Neural progenitor cell (in vitro differentiated cells): ENCODE results near the gene KCTD2. TPM values are rescaled to one million over a fixed set of nuclear protein-coding genes. Genes with fewer than 3 reads are reported as not detected.

Experiments used
- DNase-seq: peaks from one replicate; pipeline ENCODE4 v3.0.0-alpha.2; 2016; ENCODE audit warnings: low spot score
- H2AFZ ChIP-seq: fragments of 200-600 bp; sonication (generic); replicated peaks from 2 replicates; pipeline ENCODE4 v1.6.1; 2016; ENCODE audit warnings: antibody characterized with exemption
- H3F3A ChIP-seq: fragments of 200-600 bp; sonication (generic); 2 replicates; pipeline ENCODE4 v1.6.1; 2016; ENCODE audit warnings: antibody characterized with exemption, low read depth
- H3K27ac ChIP-seq: fragments of 200-600 bp; sonication (generic); 2 replicates; pipeline ENCODE4 v1.5.1; 2016; ENCODE audit warnings: mild to moderate bottlenecking
- H3K27me3 ChIP-seq: fragments of 200-600 bp; sonication (generic); 2 replicates; pipeline ENCODE4 v1.6.1; 2016; ENCODE audit warnings: mild to moderate bottlenecking, moderate library complexity
- H3K36me3 ChIP-seq: fragments of 200-600 bp; sonication (generic); 2 replicates; pipeline ENCODE4 v1.5.1; 2016
- H3K4me1 ChIP-seq: fragments of 200-600 bp; sonication (generic); 2 replicates; pipeline ENCODE4 v1.6.1; 2016; ENCODE audit warnings: mixed run types
- H3K4me2 ChIP-seq: fragments of 200-600 bp; sonication (generic); 2 replicates; pipeline ENCODE4 v1.6.1; 2016
- H3K4me3 ChIP-seq: fragments of 200-600 bp; sonication (generic); 2 replicates; pipeline ENCODE4 v1.5.1; 2016
- H3K79me2 ChIP-seq: fragments of 200-600 bp; sonication (generic); 2 replicates; pipeline ENCODE4 v1.6.1; 2016; ENCODE audit warnings: low read depth
- H3K9ac ChIP-seq: fragments of 200-600 bp; sonication (generic); 2 replicates; pipeline ENCODE4 v1.6.1; 2016
- H3K9me3 ChIP-seq: fragments of 200-600 bp; sonication (generic); 2 replicates; pipeline ENCODE4 v1.5.1; 2016; ENCODE audit warnings: low read depth
- H4K20me1 ChIP-seq: fragments of 200-600 bp; sonication (generic); 2 replicates; pipeline ENCODE4 v1.6.1; 2016; ENCODE audit warnings: low read depth
- H3K27ac Mint-ChIP-seq: 3 replicates; pipeline ENCODE4 v1.8.0; 2021; ENCODE audit warnings: mixed read lengths
- H3K27me3 Mint-ChIP-seq: 2 replicates; pipeline ENCODE4 v1.8.0; 2022; ENCODE audit warnings: low read depth, mild to moderate bottlenecking, inconsistent platforms, moderate library complexity, mixed read lengths; ENCODE audit not compliant: insufficient read depth
- H3K36me3 Mint-ChIP-seq: 3 replicates; pipeline ENCODE4 v1.8.0; 2021; ENCODE audit warnings: mixed read lengths
- H3K4me1 Mint-ChIP-seq: 3 replicates; pipeline ENCODE4 v1.8.0; 2021; ENCODE audit warnings: mixed read lengths
- H3K4me3 Mint-ChIP-seq: 3 replicates; pipeline ENCODE4 v1.8.0; 2021; ENCODE audit warnings: mild to moderate bottlenecking, moderate library complexity, mixed read lengths
- H3K9me3 Mint-ChIP-seq: 3 replicates; pipeline ENCODE4 v1.8.0; 2020; ENCODE audit warnings: mixed read lengths
- EZH2 ChIP-seq: fragments of 200-600 bp; sonication (generic); IDR thresholded peaks from 2 replicates; pipeline ENCODE4 v1.6.1; 2017; ENCODE audit warnings: antibody characterized with exemption, mild to moderate bottlenecking, moderate library complexity
- EZH2phosphoT487 ChIP-seq: fragments of 200-600 bp; sonication (generic); IDR thresholded peaks from 2 replicates; pipeline ENCODE4 v1.6.1; 2017; ENCODE audit warnings: antibody characterized with exemption
- total RNA-seq: library from RNA; depleted of rRNA; stranded (reverse); fragments of >200 nt; gene quantifications from 2 replicates; pipeline ENCODE4 v1.2.3, GENCODE V29; 2015; ENCODE audit warnings: low replicate concordance
- TF ChIP-seq, protein P1 (sequence below): fragments of 200-600 bp; sonication (generic); IDR thresholded peaks from 2 replicates; pipeline ENCODE4 v1.5.1; 2017; ENCODE audit warnings: antibody characterized with exemption, mild to moderate bottlenecking

The KCTD2 gene
- total RNA-seq, 1 donor from 2014 or later, result 28.9 TPM

DNA sequence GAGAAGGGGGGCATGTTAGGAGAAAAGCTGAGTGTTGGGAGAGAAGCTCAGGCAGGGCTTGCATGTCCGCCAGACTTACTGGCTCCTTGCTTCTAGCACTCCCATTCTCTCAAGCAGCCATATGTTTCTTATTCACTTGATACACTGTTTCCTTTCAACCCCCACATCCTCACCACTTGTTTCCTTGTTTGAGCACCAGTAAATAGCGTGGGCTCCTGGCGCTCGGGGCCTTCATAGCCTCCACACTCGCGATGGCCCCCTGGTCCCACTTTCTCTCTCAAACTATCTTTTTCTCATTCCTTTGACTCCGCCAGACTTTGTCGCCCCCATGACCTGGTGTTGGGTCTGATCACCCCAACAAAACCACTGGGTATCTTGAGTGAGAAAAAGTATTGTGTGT is 16.9 kb upstream of the KCTD2 start:
- peaks cover 5% of the 10 kb centered on the region for H3K36me3 Mint-ChIP-seq
- no peak overlapping the region for H3K9ac ChIP-seq
- H3F3A ChIP-seq, result peaks cover 15% of the 10 kb centered on the region
- TF ChIP-seq EZH2 (no peak), EZH2phosphoT487 (no peak)
- TF ChIP-seq, protein P1, sequence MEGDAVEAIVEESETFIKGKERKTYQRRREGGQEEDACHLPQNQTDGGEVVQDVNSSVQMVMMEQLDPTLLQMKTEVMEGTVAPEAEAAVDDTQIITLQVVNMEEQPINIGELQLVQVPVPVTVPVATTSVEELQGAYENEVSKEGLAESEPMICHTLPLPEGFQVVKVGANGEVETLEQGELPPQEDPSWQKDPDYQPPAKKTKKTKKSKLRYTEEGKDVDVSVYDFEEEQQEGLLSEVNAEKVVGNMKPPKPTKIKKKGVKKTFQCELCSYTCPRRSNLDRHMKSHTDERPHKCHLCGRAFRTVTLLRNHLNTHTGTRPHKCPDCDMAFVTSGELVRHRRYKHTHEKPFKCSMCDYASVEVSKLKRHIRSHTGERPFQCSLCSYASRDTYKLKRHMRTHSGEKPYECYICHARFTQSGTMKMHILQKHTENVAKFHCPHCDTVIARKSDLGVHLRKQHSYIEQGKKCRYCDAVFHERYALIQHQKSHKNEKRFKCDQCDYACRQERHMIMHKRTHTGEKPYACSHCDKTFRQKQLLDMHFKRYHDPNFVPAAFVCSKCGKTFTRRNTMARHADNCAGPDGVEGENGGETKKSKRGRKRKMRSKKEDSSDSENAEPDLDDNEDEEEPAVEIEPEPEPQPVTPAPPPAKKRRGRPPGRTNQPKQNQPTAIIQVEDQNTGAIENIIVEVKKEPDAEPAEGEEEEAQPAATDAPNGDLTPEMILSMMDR, result no peak
- H2AFZ ChIP-seq, result no peak overlapping the region
- H3K9me3 Mint-ChIP-seq, result peaks cover 36% of the 10 kb centered on the region
- no peaks in the 10 kb centered on the region for H4K20me1 ChIP-seq
- H3K4me1 Mint-ChIP-seq, result peaks cover 21% of the 10 kb centered on the region
- no peak overlapping the region for H3K27ac Mint-ChIP-seq
- H3K27me3 Mint-ChIP-seq, result peaks cover 29% of the 10 kb centered on the region
- H3K79me2 ChIP-seq, result no peaks in the 10 kb centered on the region
- no peaks in the 10 kb centered on the region for H3K27me3 ChIP-seq
- H3K9me3 ChIP-seq, result no peaks in the 10 kb centered on the region
- no peak overlapping the region for H3K4me3 ChIP-seq
- no peak overlapping the region for H3K27ac ChIP-seq
- no peaks in the 10 kb centered on the region for H3K36me3 ChIP-seq
- H3K4me2 ChIP-seq, result no peak overlapping the region
- no peaks in the 10 kb centered on the region for H3K4me1 ChIP-seq
- H3K4me3 Mint-ChIP-seq, result no peak overlapping the region
- no peak for DNase-seq

DNA sequence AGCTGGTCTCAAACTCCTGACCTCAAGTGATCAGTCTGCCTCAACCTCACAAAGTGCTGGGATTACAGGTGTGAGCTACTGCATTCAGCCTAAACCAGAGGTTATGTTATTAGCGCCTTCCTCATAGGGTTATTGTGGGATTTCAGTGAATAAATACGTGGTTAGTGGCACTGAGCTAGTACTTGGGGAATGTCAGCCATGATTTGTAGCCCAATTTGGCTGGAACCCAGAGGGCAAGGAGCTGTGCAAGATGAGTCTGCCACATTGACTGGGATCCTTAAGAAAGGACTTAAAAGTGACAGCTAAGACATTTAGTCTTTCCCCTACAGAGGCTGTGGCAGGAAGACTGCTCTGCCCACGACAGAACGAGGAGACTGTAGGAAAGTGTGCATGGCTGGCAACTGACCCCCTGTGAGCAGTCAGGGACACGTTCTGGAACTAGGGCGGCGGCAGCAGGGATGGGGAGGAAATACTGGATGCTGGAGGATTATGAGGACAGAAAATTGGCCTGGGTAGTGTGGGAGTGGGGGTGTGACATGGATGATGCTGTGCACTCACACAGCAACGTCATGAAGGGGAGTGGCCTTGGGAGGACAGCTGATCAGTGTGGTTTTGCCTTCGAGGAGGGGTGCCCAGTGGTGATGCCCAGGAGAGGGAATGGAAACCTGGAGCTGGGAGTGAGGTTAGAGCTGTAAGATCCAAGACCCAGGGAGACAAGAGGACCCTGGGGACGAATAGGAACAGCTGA is 14.9 kb upstream of the KCTD2 start:
- no peaks in the 10 kb centered on the region for H3K4me1 ChIP-seq
- no peak overlapping the region for H3K9ac ChIP-seq
- Mint-ChIP-seq H3K4me1 (peaks cover 23% of the 10 kb centered on the region), H3K36me3 (peaks cover 5% of the 10 kb centered on the region), H3K27me3 (peaks cover 35% of the 10 kb centered on the region), H3K9me3 (peaks cover 34% of the 10 kb centered on the region), H3K4me3 (peak overlapping the region; percentile 93), H3K27ac (no peak overlapping the region)
- DNase-seq, result peak; percentile 40
- H3K27me3 ChIP-seq, result no peaks in the 10 kb centered on the region
- H3F3A ChIP-seq, result peaks cover 33% of the 10 kb centered on the region
- H3K4me2 ChIP-seq, result peak overlapping the region; percentile 77
- no peaks in the 10 kb centered on the region for H3K9me3 ChIP-seq
- H3K36me3 ChIP-seq, result no peaks in the 10 kb centered on the region
- H3K79me2 ChIP-seq, result no peaks in the 10 kb centered on the region
- TF ChIP-seq EZH2 (no peak), EZH2phosphoT487 (no peak)
- TF ChIP-seq, protein P1, result no peak
- H4K20me1 ChIP-seq, result no peaks in the 10 kb centered on the region
- no peak overlapping the region for H2AFZ ChIP-seq
- H3K4me3 ChIP-seq, result peak overlapping the region; percentile 94
- H3K27ac ChIP-seq, result no peak overlapping the region

DNA sequence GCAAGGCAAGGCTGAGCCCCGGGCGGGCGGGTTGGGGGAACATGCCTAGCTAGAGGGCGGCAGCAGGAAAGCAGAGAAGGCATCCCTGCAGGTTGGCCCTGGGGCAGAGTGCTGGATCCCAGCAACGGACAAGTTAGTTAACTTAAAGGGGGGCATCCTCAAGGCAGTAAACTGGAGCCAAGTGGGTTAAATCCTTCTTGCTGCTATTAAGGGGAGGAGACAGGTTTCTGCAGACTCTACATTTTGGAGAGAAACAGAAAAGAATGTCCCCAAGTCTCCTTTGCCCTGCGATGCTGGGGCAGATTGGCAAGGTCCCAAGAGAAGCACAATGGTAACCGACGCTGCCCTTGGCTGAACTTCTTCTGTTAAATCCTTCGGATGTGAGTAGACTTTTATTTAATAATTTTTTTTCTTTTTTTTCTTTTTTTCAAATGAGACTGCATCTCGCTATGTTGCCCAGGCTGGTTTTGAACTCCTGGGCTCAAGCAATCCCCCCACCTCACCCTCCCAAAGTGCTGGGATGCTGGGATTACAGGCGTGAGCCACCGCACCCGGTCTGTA is 14.2 kb upstream of the KCTD2 start:
- H3K4me1 ChIP-seq, result no peaks in the 10 kb centered on the region
- H3K27ac ChIP-seq, result no peak overlapping the region
- no peak overlapping the region for H3K27ac Mint-ChIP-seq
- H3K4me3 ChIP-seq, result peak overlapping the region; percentile 94
- no peaks in the 10 kb centered on the region for H3K27me3 ChIP-seq
- DNase-seq, result no peak
- peaks cover 23% of the 10 kb centered on the region for H3K4me1 Mint-ChIP-seq
- H4K20me1 ChIP-seq, result no peaks in the 10 kb centered on the region
- H3K9me3 Mint-ChIP-seq, result peaks cover 34% of the 10 kb centered on the region
- peak overlapping the region; percentile 77 for H3K4me2 ChIP-seq
- H3F3A ChIP-seq, result peaks cover 36% of the 10 kb centered on the region
- no peak overlapping the region for H3K9ac ChIP-seq
- peak overlapping the region; percentile 93 for H3K4me3 Mint-ChIP-seq
- H3K27me3 Mint-ChIP-seq, result peaks cover 35% of the 10 kb centered on the region
- peaks cover 5% of the 10 kb centered on the region for H3K36me3 Mint-ChIP-seq
- no peaks in the 10 kb centered on the region for H3K36me3 ChIP-seq
- TF ChIP-seq EZH2phosphoT487 (no peak), EZH2 (no peak)
- TF ChIP-seq, protein P1, result no peak
- H3K9me3 ChIP-seq, result no peaks in the 10 kb centered on the region
- peak overlapping the region; percentile 82 for H2AFZ ChIP-seq
- H3K79me2 ChIP-seq, result no peaks in the 10 kb centered on the region
